ENCODE results near the gene IGLL5. TPM values are rescaled to one million over a fixed set of nuclear protein-coding genes. Genes with fewer than 3 reads are reported as not detected.
"Not testable (repeated sequence)": the region's sequence is repeated elsewhere in the genome, so short reads cannot be mapped to it uniquely, and the experiment has no call there.

Gene IGLL5
- total and polyA plus RNA-seq, 2 of the 13 experiments (the other 11 are each of a cell fraction or from before 2014, with no cell fraction given), result not detected

GRCh38 chr22:22906391-22906790, 18.8 kb downstream of the IGLL5 start:
- DNase-seq (ENCODE audit: low spot score); CTCF ChIA-PET (ENCODE audit: low intra/inter-chr PET ratio, low total read pairs); H3K4me3 ChIP-seq (replicated peaks in 1 of 3; ENCODE audit: insufficient read depth in 1 of 3, low read depth in 2 of 3, low read length in 3 of 3); H3K4me1 ChIP-seq (ENCODE audit: insufficient read depth, low read length); H2AFZ ChIP-seq (ENCODE audit: low read length); POLR2A ChIA-PET; H3K79me2 ChIP-seq (ENCODE audit: insufficient read depth, low read length); in situ Hi-C loops (cut with HindIII; ENCODE audit: extremely low pct_ligation_motif_present, low pct_unique_long_range_greater_than_20kb); ATAC-seq; intact Hi-C loops (cut with micrococcal nuclease; ENCODE audit: unreplicated experiment); H3K4me2 ChIP-seq (ENCODE audit: low read depth, low read length); H3K36me3 ChIP-seq (replicated peaks in 1 of 2; ENCODE audit: control insufficient read depth in 1 of 2, insufficient read depth in 2 of 2, low read length in 2 of 2); BruUV-seq (replicated peaks); FAIRE-seq; H3K27ac ChIP-seq (ENCODE audit: extremely low read length, insufficient read depth, low read length); H4K20me1 ChIP-seq (ENCODE audit: insufficient read depth, low read length); H3K9me3 ChIP-seq (ENCODE audit: low read length); H3K9ac ChIP-seq (ENCODE audit: insufficient read depth, low read depth, low read length): not testable (repeated sequence)
- peaks cover 13 to 76% of the 10 kb centered on the region in 2 experiments for H3K27me3 ChIP-seq (ENCODE audit: control insufficient read depth in 1 of 2, insufficient read depth in 2 of 2, low read length in 2 of 2)
- 35% methylated on average over 4 of the region's 10 CpGs for WGBS (ENCODE audit: low lambda C conversion rate)

- in situ Hi-C loops (cut with HindIII; ENCODE audit: extremely low pct_ligation_motif_present, low pct_unique_long_range_greater_than_20kb), result no loop called here
- POLR2A ChIA-PET, result no interaction called here
- no peak for ATAC-seq
- BruUV-seq (replicated peaks), result no TSS peak
- Histone ChIP-seq H3K4me3 (replicated peaks in 1 of 3; ENCODE audit: insufficient read depth in 1 of 3, low read depth in 2 of 3, low read length in 3 of 3) (no peak overlapping the region), H2AFZ (ENCODE audit: low read length) (no peak overlapping the region), H3K27ac (ENCODE audit: extremely low read length, insufficient read depth, low read length) (no peak overlapping the region), H3K9me3 (ENCODE audit: low read length) (no peaks in the 10 kb centered on the region), H3K9ac (ENCODE audit: insufficient read depth, low read depth, low read length) (no peak overlapping the region), H3K79me2 (ENCODE audit: insufficient read depth, low read length) (no peaks in the 10 kb centered on the region), H4K20me1 (ENCODE audit: insufficient read depth, low read length) (no peaks in the 10 kb centered on the region), H3K4me1 (ENCODE audit: insufficient read depth, low read length) (no peaks in the 10 kb centered on the region), H3K27me3 (ENCODE audit: control insufficient read depth in 1 of 2, insufficient read depth in 2 of 2, low read length in 2 of 2) (peaks cover 11 to 73% of the 10 kb centered on the region in 2 experiments), H3K36me3 (replicated peaks in 1 of 2; ENCODE audit: control insufficient read depth in 1 of 2, insufficient read depth in 2 of 2, low read length in 2 of 2) (no peaks in the 10 kb centered on the region), H3K4me2 (ENCODE audit: low read depth, low read length) (no peak overlapping the region)
- CTCF ChIA-PET (ENCODE audit: low intra/inter-chr PET ratio, low total read pairs), result no interaction called here
- 25% methylated on average over 8 of the region's 8 CpGs for WGBS (ENCODE audit: low lambda C conversion rate)
- no peak for DNase-seq (ENCODE audit: low spot score)
- intact Hi-C loops (cut with micrococcal nuclease; ENCODE audit: unreplicated experiment), result no loop called here
- no peak for FAIRE-seq
- no peak for TF ChIP-seq ZNF788 (CRISPR knock-in tag; IDR thresholded peaks at IDR 0.05; ENCODE audit: borderline replicate concordance)
- TF ChIP-seq NCOR1 (IDR thresholded peaks at IDR 0.05; ENCODE audit: borderline replicate concordance, low read length), result no peak
- TF ChIP-seq ZNF292 (CRISPR knock-in tag; IDR thresholded peaks at IDR 0.05; ENCODE audit: borderline replicate concordance, low read depth), result no peak
- no peak for TF ChIP-seq KMT2B (CRISPR knock-in tag; IDR thresholded peaks at IDR 0.05)
- TF ChIP-seq ZBTB38 (CRISPR knock-in tag; IDR thresholded peaks at IDR 0.05), result no peak
- TF ChIP-seq EEA1 (CRISPR knock-in tag; IDR thresholded peaks at IDR 0.05; ENCODE audit: borderline replicate concordance), result no peak
- TF ChIP-seq ELF4 (CRISPR knock-in tag; IDR thresholded peaks at IDR 0.05; ENCODE audit: borderline replicate concordance), result no peak
- no peak for TF ChIP-seq ZNF790 (CRISPR knock-in tag; IDR thresholded peaks at IDR 0.05; ENCODE audit: borderline replicate concordance)
- TF ChIP-seq CENPBD1 (CRISPR knock-in tag; IDR thresholded peaks at IDR 0.05; ENCODE audit: borderline replicate concordance, low read depth), result no peak
- no peak for TF ChIP-seq ZNF280D (CRISPR knock-in tag; IDR thresholded peaks at IDR 0.05)
- no peak for TF ChIP-seq MTF2 (CRISPR knock-in tag; IDR thresholded peaks at IDR 0.05; ENCODE audit: borderline replicate concordance)
- no peak for TF ChIP-seq CBX2 (IDR thresholded peaks at IDR 0.05; ENCODE audit: low read depth, low read length)
- no peak for TF ChIP-seq CBX2 (CRISPR knock-in tag; IDR thresholded peaks at IDR 0.05; ENCODE audit: low read depth)
- TF ChIP-seq ZGPAT (CRISPR knock-in tag; IDR thresholded peaks at IDR 0.05), result no peak
Observed at GRCh38 chr22:22906907-22907550, 19.4 kb downstream of the IGLL5 start.
